A549 (cell line): ENCODE results near the gene RIN2.
A peak's percentile ranks its signal among the peaks of the same experiment; 100 is the strongest.

Source experiments
- CTCF ChIP-seq: fragments of >200 bp; sonication (Bioruptor Twin); formaldehyde crosslinking; IDR thresholded peaks from 3 replicates; pipeline ENCODE4 v1.5.1; 2016
- ELK1 ChIP-seq: fragments of 150-350 bp; IDR thresholded peaks from 2 replicates; pipeline ENCODE4 v1.6.1; 2014; ENCODE audit warnings: low read depth, mild to moderate bottlenecking, low read length
- JUN ChIP-seq, 2 experiments: fragments of >200 bp; sonication (Bioruptor Twin); formaldehyde crosslinking; IDR thresholded peaks; 2 replicates in 1 of 2; 3 replicates in 1 of 2; pipeline ENCODE4 v1.6.1; 2016 to 2017
- KDM1A ChIP-seq: fragments of 200-600 bp; sonication (generic); IDR thresholded peaks from 2 replicates; pipeline ENCODE4 v1.6.1; 2016; ENCODE audit warnings: low read depth, mild to moderate bottlenecking
- PBX3 ChIP-seq: IDR thresholded peaks from 2 replicates; pipeline ENCODE4 v1.6.1; 2012
- PHF8 ChIP-seq: fragments of 200-600 bp; sonication (generic); IDR thresholded peaks from 2 replicates; pipeline ENCODE4 v1.6.1; 2016; ENCODE audit warnings: low read depth, mild to moderate bottlenecking, antibody characterized with exemption, moderate library complexity, borderline replicate concordance
- POLR2A ChIP-seq: IDR thresholded peaks from 2 replicates; pipeline ENCODE4 v1.6.1; 2012; ENCODE audit warnings: mild to moderate bottlenecking, low read length
- POLR2AphosphoS2 ChIP-seq: conservative IDR thresholded peaks from 2 replicates; pipeline ENCODE4 v1.6.1; 2012; ENCODE audit warnings: low read length, improper control_type of control experiment, inconsistent platforms
- TF ChIP-seq, protein P1 (sequence below): fragments of 200-600 bp; sonication (generic); IDR thresholded peaks from 2 replicates; pipeline ENCODE4 v1.6.1; 2016; ENCODE audit warnings: antibody characterized with exemption, mild to moderate bottlenecking, moderate library complexity
- TF ChIP-seq, protein P2 (sequence below): fragments of >200 bp; sonication (Bioruptor Twin); formaldehyde crosslinking; IDR thresholded peaks from 3 replicates; pipeline ENCODE4 v1.6.1; 2016

GRCh38 chr20:19758133-19758500 is at the start of gene RIN2:
- TF ChIP-seq ELK1: no peak
- TF ChIP-seq CTCF: no peak
- peak; percentile 60; the same call in 1 of the 2 replicates for TF ChIP-seq KDM1A
- no peak for TF ChIP-seq PBX3
- TF ChIP-seq PHF8: no peak
- no peak; the same call in 1 of the 2 replicates for TF ChIP-seq POLR2A
- no peak for TF ChIP-seq POLR2AphosphoS2
- TF ChIP-seq, protein P1, sequence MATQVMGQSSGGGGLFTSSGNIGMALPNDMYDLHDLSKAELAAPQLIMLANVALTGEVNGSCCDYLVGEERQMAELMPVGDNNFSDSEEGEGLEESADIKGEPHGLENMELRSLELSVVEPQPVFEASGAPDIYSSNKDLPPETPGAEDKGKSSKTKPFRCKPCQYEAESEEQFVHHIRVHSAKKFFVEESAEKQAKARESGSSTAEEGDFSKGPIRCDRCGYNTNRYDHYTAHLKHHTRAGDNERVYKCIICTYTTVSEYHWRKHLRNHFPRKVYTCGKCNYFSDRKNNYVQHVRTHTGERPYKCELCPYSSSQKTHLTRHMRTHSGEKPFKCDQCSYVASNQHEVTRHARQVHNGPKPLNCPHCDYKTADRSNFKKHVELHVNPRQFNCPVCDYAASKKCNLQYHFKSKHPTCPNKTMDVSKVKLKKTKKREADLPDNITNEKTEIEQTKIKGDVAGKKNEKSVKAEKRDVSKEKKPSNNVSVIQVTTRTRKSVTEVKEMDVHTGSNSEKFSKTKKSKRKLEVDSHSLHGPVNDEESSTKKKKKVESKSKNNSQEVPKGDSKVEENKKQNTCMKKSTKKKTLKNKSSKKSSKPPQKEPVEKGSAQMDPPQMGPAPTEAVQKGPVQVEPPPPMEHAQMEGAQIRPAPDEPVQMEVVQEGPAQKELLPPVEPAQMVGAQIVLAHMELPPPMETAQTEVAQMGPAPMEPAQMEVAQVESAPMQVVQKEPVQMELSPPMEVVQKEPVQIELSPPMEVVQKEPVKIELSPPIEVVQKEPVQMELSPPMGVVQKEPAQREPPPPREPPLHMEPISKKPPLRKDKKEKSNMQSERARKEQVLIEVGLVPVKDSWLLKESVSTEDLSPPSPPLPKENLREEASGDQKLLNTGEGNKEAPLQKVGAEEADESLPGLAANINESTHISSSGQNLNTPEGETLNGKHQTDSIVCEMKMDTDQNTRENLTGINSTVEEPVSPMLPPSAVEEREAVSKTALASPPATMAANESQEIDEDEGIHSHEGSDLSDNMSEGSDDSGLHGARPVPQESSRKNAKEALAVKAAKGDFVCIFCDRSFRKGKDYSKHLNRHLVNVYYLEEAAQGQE: no peak
- TF ChIP-seq, protein P2, sequence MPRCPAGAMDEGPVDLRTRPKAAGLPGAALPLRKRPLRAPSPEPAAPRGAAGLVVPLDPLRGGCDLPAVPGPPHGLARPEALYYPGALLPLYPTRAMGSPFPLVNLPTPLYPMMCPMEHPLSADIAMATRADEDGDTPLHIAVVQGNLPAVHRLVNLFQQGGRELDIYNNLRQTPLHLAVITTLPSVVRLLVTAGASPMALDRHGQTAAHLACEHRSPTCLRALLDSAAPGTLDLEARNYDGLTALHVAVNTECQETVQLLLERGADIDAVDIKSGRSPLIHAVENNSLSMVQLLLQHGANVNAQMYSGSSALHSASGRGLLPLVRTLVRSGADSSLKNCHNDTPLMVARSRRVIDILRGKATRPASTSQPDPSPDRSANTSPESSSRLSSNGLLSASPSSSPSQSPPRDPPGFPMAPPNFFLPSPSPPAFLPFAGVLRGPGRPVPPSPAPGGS: no peak
- peak in 1 of 2 experiments; percentile 57; a peak in 3 of 5 replicates for TF ChIP-seq JUN (IDR thresholded peaks at IDR 0.05)
